NCI-H82 (cell line): Measurements from ENCODE around the gene CPED1.

Experiments used
- DNase-seq: peaks from one replicate; lab custom pipeline; 2025; lab: John Stamatoyannopoulos, UW

Gene CPED1

DNA sequence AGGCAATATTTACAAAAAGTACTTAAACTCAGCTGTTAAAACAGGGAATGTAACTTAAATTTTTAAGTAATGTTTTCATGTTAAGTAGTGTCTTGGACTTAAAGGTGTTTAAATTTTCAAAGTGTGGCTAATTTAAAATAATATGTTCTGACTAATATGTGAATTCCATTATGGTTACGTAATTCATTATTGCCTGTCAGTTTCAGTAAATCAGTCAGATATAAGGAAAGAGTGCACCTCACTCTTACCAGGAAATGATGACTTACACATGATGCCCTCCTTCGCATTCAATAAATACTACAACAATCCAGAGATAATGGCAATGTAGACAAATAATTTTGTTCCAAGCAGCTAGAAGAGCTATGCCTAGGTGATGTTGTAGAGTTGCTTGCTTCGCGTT, 271.3 kb downstream of the CPED1 start:
- DNase-seq: no peak

GRCh38 chr7:121261207-121261884, 272.8 kb downstream of the CPED1 start:
- DNase-seq: no peak

- DNase-seq: no peak
Observed at GRCh38 chr7:121262221-121262620, 273.7 kb downstream of the CPED1 start.

GRCh38 chr7:121262969-121263368, 274.5 kb downstream of the CPED1 start:
- peak; percentile 4 for DNase-seq

- DNase-seq: no peak
Observed at GRCh38 chr7:121266307-121266894, 277.9 kb downstream of the CPED1 start.

- no peak for DNase-seq
Observed at GRCh38 chr7:121267612-121268011, 279.1 kb downstream of the CPED1 start.

- no peak for DNase-seq
Observed at GRCh38 chr7:121269798-121270197, 281.3 kb downstream of the CPED1 start.

DNA sequence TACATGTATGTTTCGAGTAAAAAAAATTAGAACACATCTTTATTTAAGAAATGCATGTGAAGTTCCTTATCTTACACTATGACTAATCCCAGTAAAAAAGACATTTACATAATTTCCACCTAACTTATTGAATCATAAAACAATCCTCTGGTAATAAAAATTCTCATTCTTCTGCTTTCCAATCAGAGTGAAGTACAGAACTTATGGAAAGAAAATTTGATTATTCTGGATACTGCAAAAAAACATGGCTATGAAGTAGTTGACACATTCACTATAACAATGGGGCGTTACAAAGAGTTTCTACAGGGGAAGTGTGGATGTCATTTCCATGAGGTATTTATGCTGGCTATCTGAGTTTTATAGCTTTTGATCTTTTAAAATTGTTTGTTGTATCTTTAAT, 282.6 kb downstream of the CPED1 start:
- no peak for DNase-seq

DNA sequence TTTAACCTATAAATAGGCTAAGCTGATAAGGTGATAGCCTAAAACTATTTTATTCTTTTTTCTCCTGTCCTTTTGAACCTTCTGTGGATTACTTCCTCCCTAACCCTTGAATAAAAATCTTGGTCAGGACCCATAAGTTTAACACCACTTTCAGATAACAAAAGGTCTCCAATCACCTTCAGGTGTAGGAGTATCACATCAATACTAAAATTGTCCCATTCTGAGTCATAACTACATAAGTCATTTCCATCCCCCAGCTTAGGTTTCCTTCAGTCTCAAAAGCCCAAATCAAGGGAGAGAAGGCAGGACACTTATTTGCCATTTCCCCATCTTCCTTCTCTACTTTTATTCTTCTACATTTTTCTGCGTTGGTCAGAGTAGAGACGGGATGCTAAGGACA, 283.4 kb downstream of the CPED1 start:
- DNase-seq: no peak

DNA sequence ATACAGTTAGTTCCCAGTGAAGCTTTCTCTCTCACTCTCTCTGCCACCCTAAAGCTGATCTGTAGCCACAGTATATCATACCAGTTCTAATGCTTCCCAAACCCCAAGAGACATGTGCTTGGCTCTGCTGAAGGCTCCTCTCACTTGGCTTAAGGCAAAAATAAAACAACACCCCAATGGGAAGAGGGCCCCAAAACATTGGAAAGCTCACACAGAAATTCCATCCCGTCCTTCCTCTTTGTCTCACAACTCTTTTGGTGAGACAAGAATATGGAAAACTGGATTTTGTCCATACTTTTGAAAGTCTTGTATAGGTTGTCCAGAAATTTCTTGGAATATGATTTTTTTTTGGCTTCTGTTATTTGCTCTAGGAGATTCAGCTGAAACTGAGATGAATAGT, 284.2 kb downstream of the CPED1 start:
- no peak for DNase-seq

- no peak for DNase-seq
Observed at GRCh38 chr7:121273467-121274167, 285.1 kb downstream of the CPED1 start.

DNA sequence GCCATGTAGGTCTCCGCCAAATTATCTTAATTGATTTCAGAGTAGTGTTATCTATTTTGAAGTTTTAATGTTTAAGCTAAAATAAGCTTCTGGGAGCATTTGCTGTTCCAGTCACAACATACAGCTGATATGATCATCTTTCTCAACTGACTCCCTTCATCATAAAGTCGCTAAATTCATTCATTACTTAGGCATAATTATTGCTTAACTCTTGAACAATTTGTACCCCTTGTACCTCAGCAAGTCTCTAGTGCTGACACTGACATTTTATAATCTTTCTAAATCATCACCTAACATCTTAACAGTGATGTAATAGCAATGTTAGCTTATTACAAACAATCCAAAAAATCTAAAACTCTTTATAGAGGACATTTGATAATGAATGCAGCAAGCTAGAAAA, 286.0 kb downstream of the CPED1 start:
- no peak for DNase-seq

GRCh38 chr7:121275204-121275603, 286.7 kb downstream of the CPED1 start:
- DNase-seq: no peak

GRCh38 chr7:121276313-121276712, 287.8 kb downstream of the CPED1 start:
- peak; percentile 61 for DNase-seq

DNA sequence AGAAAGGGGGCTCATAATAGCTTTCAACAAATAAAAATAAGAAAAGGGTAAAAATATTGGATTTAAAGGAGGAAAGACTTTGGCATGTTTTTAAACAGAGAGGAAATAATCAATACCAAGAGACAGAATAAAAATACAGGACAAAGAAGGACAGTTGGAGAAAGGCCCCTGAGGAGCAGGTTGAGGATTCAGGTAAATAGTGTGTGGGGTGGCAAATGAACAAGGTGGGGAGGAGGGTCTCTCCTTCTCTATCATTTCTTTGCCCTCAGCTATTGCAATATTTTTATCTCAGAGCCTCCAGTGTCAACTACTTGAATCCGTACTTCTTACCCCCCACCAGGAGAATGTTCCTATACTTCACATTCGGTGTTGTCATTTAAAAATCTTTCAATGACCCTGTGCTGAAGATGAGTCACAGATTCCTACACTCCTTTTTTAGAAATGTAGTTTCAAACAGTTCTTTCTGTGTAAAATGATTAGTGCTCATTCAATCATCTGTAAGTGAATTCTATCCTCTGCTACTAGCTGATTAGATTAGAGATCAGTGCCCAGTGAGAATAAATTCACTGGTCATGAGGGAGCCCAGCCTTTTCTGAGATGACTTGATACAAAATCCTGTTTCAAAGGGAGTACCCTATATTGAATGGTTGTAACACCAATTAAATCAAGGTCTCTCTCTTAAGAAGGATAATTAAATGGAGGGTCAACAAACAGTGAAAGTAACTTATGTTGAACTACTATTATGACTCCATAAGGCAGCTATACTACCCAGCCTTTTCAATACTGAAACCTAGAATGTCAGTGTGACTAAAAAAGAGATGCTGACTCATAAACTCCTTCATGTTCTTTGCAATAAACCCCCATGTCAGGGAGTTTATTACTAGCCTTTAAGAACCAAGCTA, 289.9 kb downstream of the CPED1 start:
- peak; percentile 68 for DNase-seq

DNA sequence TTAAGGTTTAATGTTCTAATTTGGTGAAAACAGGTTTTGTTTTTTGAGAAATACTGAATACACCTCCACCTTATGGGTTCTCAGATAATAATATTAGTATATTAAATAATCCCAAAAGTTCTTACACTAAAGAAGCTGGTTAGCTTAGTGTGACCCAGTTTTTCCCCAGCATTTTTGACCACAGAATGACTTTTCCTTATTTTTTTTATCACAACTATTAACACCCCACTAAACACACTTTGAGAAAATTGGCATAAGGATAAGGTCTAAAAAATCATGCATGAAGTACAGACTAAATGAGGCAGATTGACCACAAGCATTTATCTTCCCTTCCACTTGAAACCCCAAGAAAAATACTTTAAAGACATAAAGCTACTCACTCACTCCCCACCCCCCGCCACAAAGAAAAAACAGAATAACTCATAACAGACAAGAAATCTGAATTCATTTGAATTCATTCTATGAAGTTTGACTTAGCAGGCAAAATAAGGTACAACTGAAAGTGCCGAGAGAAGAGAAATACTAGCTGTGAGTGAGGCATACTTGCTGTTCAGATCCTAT, 290.6 kb downstream of the CPED1 start:
- no peak for DNase-seq

- no peak for DNase-seq
Observed at GRCh38 chr7:121279822-121280221, 291.3 kb downstream of the CPED1 start.

DNA sequence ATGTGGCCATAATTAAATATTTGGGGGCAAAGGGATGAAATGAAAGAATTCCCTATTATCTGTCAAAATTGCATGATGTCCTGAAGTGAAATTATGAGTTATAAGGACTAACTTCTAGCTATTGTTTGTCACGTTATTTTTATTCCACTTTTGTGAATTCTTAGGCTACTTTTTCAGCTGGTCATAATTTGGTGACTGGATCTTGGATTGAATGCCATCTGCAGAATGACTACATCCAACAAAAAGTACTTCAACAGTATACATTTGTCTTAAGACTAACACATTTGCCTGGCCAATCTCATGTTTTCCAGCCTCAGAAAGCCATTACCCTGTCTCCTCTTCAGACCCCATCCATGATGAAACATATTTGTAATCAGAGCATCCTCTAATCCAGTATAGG, 292.1 kb downstream of the CPED1 start:
- DNase-seq: no peak

DNA sequence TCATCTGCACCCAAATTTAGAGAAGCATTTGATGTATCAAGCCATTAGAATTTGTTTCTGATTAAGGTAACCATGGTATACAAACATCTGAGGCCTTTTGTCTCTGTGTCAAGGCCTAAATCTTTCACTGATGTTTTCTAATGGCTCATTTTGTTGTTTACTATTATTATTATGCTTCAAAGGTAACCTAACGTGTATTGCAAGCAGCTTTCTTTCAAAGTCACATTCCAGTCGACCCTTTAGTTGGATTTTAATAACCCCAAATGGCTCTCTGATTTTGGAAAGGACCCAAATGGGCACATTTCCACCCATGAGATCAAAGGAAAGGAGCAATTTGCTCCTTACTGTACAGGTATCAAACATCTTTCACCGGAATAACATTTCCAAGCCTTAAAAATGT, 293.6 kb downstream of the CPED1 start:
- DNase-seq: no peak

DNA sequence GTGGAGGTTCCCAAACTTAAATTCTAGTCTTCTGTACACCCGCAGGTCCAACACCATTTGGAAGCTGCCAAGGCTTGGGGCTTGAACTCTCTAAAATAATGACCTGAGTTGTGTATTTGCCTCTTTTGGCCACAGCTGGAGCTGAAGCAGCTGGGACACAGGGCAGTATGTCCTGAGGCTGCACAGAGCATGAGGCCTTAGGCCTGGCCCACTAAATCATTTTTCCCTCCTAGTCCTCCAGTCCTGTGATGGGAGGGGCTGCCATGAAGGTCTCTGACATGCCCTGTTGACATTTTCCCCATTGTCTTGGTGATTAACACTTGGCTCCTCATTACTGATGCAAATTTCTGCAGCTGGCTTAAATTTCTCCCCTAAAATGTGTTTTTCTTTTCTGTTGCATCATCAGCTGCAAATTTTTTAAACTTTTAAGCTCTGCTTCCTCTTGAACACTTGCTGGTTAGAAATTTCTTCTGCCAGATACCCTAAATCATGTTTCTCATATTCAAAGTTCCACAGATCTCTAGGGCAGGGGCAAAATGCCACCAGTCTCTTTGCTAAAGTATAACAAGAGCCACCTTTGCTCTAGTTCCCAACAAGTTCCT, 296.7 kb downstream of the CPED1 start:
- DNase-seq: no peak

- DNase-seq: no peak
Observed at GRCh38 chr7:121286186-121286585, 297.7 kb downstream of the CPED1 start.
